Caco-2 (cell line): ENCODE measurements around the gene PEX16. TPM values are rescaled to one million over a fixed set of nuclear protein-coding genes. Genes with fewer than 3 reads are reported as not detected.

ENCODE experiments used
- Bru-seq: library from RNA; stranded (reverse); fragments of 400-500 nt; gene quantifications from one replicate; lab custom pipeline; 2021; lab: Mats Ljungman, UMichigan
- BruChase-seq, 2 experiments: library from RNA; stranded (reverse); fragments of 400-500 nt; gene quantifications; one replicate each; lab custom pipeline; 2021; lab: Mats Ljungman, UMichigan
- BruUV-seq: library from RNA; stranded (reverse); fragments of 400-500 nt; replicated peaks from 2 replicates; lab custom pipeline; 2021; lab: Mats Ljungman, UMichigan
- CTCF ChIA-PET: fragments of 300-600 bp; sonication (Branson Sonifier 250); formaldehyde crosslinking; loops from one replicate; lab custom pipeline; 2022; ENCODE audit warnings: antibody characterized with exemption; lab: Charles Lee
- POLR2A ChIA-PET: fragments of 300-600 bp; sonication (Branson Sonifier 250); formaldehyde crosslinking; loops from one replicate; lab custom pipeline; 2022; ENCODE audit warnings: antibody characterized with exemption; lab: Charles Lee
- DNase-seq, 2 experiments: peaks; one replicate each; pipeline versions ENCODE4 v3.0.0 to v3.0.0-alpha.2; 2020 to 2022
- H3K27me3 ChIP-seq: replicated peaks from 2 replicates; pipeline ENCODE4 v1.6.0; 2011; ENCODE audit warnings: low read length; ENCODE audit not compliant: control insufficient read depth, insufficient read depth
- H3K36me3 ChIP-seq: 2 replicates; pipeline ENCODE4 v1.5.1; 2011; ENCODE audit warnings: low read length; ENCODE audit not compliant: control insufficient read depth, insufficient read depth
- H3K4me1 ChIP-seq: fragments of 250-450 bp; sonication (Bioruptor Pico); 2 replicates; pipeline ENCODE4 v1.5.1; 2020; ENCODE audit warnings: mild to moderate bottlenecking
- H3K4me3 ChIP-seq: 2 replicates; pipeline ENCODE4 v1.5.1; 2011; ENCODE audit warnings: low read depth, mild to moderate bottlenecking, control low read depth, low read length
- H3K9me3 ChIP-seq: fragments of 250-450 bp; sonication (Bioruptor Pico); 2 replicates; pipeline ENCODE4 v1.5.1; 2020; ENCODE audit warnings: mild to moderate bottlenecking, moderate library complexity
- H3K27ac Mint-ChIP-seq: one replicate; pipeline ENCODE4 v1.8.0; 2022; ENCODE audit warnings: mixed read lengths; ENCODE audit not compliant: unreplicated experiment
- H3K27me3 Mint-ChIP-seq: one replicate; pipeline ENCODE4 v1.8.0; 2022; ENCODE audit warnings: mixed read lengths; ENCODE audit not compliant: insufficient read depth, unreplicated experiment
- H3K36me3 Mint-ChIP-seq: one replicate; pipeline ENCODE4 v1.8.0; 2022; ENCODE audit warnings: mild to moderate bottlenecking, mixed read lengths; ENCODE audit not compliant: insufficient read depth, unreplicated experiment
- H3K4me1 Mint-ChIP-seq: one replicate; pipeline ENCODE4 v1.8.0; 2022; ENCODE audit warnings: low read depth, mixed read lengths; ENCODE audit not compliant: unreplicated experiment
- H3K4me3 Mint-ChIP-seq: one replicate; pipeline ENCODE4 v1.8.0; 2022; ENCODE audit warnings: mild to moderate bottlenecking, moderate library complexity, mixed read lengths; ENCODE audit not compliant: unreplicated experiment
- H3K9me3 Mint-ChIP-seq: one replicate; pipeline ENCODE4 v1.8.0; 2022; ENCODE audit warnings: mixed read lengths; ENCODE audit not compliant: unreplicated experiment
- intact Hi-C: fragments of 100-400 bp; cut with micrococcal nuclease; formaldehyde crosslinking; loops from one replicate; pipeline ENCODE4 v1.10.0; 2022; ENCODE audit not compliant: unreplicated experiment
- long read RNA-seq: library from polyadenylated mRNA; stranded (forward); transcript quantifications from one replicate; pipeline ENCODE4 v2.0.0, GENCODE V29; 2022
- total RNA-seq: library from RNA; stranded (reverse); gene quantifications from 2 replicates; pipeline ENCODE4 v1.2.3, GENCODE V29; 2022
- TF ChIP-seq, protein P1 (sequence below), 2 experiments: fragments of 200-600 bp in 1 of 2; IDR thresholded peaks; 1 replicate in 1 of 2; 2 replicates in 1 of 2; pipeline versions ENCODE4 v1.5.1 to v1.8.0; 2011 to 2022; ENCODE audit warnings: antibody characterized with exemption in 1 of 2, control low read depth in 1 of 2, inconsistent platforms in 1 of 2, low read depth in 1 of 2, low read length in 1 of 2, mild to moderate bottlenecking in 1 of 2, moderate library complexity in 1 of 2; ENCODE audit not compliant: insufficient read depth in 1 of 2, severe bottlenecking in 1 of 2, unreplicated experiment in 1 of 2

Gene PEX16
- total RNA-seq (41.4 and 45.8 TPM in 2 replicates), Bru-seq, nascent RNA (percentile 64 among the genes with signal in this experiment), BruChase-seq, experiment 1, labeled RNA remaining after a 2-hour chase (percentile 64 among the genes with signal in this experiment), BruChase-seq, experiment 2, labeled RNA remaining after a 6-hour chase (percentile 66 among the genes with signal in this experiment)
- long read RNA-seq, transcript PEX16-202 (11 exons, 1,335 nt), result major isoform, 55 of 82 reads
- long read RNA-seq, partial matches to known transcripts, result 5 of 82 reads
- long read RNA-seq, other reads (novel, unspliced or antisense), result 19 of 82 reads

DNA sequence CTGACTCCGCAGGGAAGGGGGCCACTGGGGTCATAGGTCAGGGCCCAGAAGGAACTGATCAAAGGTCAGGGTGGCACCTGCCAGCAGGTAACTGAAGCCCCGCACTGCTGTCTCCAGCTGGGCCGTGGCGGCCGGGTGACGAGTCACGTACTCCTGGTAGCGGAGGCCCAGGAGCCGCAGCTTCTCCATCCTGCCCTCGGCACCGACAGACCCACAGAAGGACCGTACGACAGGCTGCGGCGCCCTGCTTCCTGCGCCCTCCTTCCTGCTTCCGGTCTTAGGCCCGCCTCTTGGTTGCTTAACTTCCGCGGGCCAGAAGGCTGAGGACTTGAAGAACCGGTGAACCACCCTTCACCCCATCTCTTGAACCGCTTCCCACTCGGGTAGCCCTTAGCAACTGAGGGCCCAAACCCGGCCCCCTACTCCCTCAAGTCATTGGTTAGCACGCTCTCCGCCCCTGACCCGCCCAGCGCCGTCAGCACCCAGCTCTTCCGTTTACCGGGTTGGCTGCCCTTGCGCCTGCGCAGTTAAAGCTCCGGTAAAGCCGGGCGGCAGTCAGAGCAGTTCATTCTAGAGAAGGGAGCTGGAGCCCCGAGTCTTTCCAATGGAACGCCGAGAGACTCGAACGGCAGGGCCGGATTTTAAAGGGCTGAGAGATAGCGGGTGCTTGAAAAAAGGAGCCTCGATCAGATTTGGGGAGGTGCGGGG, at the start of gene PEX16:
Gene PEX16, minus strand, starts transcription at position 255 of the 708 bp plus-strand sequence. Its CDS starts 66 bp downstream, at position 189.
- H3K27me3 ChIP-seq, result no peaks in the 10 kb centered on the region
- peaks cover 3% of the 10 kb centered on the region for H3K36me3 ChIP-seq
- CTCF ChIA-PET, result interaction anchor here (0.7 to 1.4 kb wide), 5 partner anchors 19 to 146 kb away, joined by 3 to 6 read pairs (median 4); no protein-coding TSS in a partner anchor
- Mint-ChIP-seq H3K27ac (peak within 1 kb of the TSS; percentile 99), H3K36me3 (peaks cover 26% of the 10 kb centered on the region), H3K27me3 (no peaks in the 10 kb centered on the region), H3K9me3 (no peaks in the 10 kb centered on the region), H3K4me1 (peaks cover 6% of the 10 kb centered on the region), H3K4me3 (peak within 1 kb of the TSS; percentile 83)
- no peaks in the 10 kb centered on the region for H3K9me3 ChIP-seq
- intact Hi-C loops, result loop anchor here (1.0 kb wide), 2 partner anchors 17 to 70 kb away; partner anchors contain the start of gene CRY2
- H3K4me1 ChIP-seq, result peaks cover 17% of the 10 kb centered on the region
- TF ChIP-seq, protein P1, sequence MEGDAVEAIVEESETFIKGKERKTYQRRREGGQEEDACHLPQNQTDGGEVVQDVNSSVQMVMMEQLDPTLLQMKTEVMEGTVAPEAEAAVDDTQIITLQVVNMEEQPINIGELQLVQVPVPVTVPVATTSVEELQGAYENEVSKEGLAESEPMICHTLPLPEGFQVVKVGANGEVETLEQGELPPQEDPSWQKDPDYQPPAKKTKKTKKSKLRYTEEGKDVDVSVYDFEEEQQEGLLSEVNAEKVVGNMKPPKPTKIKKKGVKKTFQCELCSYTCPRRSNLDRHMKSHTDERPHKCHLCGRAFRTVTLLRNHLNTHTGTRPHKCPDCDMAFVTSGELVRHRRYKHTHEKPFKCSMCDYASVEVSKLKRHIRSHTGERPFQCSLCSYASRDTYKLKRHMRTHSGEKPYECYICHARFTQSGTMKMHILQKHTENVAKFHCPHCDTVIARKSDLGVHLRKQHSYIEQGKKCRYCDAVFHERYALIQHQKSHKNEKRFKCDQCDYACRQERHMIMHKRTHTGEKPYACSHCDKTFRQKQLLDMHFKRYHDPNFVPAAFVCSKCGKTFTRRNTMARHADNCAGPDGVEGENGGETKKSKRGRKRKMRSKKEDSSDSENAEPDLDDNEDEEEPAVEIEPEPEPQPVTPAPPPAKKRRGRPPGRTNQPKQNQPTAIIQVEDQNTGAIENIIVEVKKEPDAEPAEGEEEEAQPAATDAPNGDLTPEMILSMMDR (IDR thresholded peaks at IDR 0.05; ENCODE audit: insufficient read depth in 1 of 2, low read depth in 1 of 2, low read length in 1 of 2, severe bottlenecking in 1 of 2, unreplicated experiment in 1 of 2), result no peak
- peak within 1 kb of the TSS; percentile 92 for H3K4me3 ChIP-seq
- POLR2A ChIA-PET, result interaction anchor here (0.6 to 1.0 kb wide), 8 partner anchors 9 to 1661 kb away, joined by 3 to 6 read pairs (median 4); no protein-coding TSS in a partner anchor
- DNase-seq, result peak; percentile 98 to 99
- no TSS peak for BruUV-seq

- BruUV-seq, result no TSS peak
- no peaks in the 10 kb centered on the region for H3K36me3 Mint-ChIP-seq
- TF ChIP-seq, protein P1 (IDR thresholded peaks at IDR 0.05; ENCODE audit: insufficient read depth in 1 of 2, low read depth in 1 of 2, low read length in 1 of 2, severe bottlenecking in 1 of 2, unreplicated experiment in 1 of 2), result peak; percentile 92 to 95
- POLR2A ChIA-PET, result no interaction called here
- Histone ChIP-seq H3K9me3 (no peaks in the 10 kb centered on the region), H3K4me3 (no peak overlapping the region), H3K27me3 (no peaks in the 10 kb centered on the region), H3K4me1 (peaks cover 21% of the 10 kb centered on the region), H3K36me3 (no peaks in the 10 kb centered on the region)
- no peaks in the 10 kb centered on the region for H3K9me3 Mint-ChIP-seq
- H3K4me3 Mint-ChIP-seq, result no peak overlapping the region
- DNase-seq, result peak; percentile 71 to 80
- no peak overlapping the region for H3K27ac Mint-ChIP-seq
- CTCF ChIA-PET, result interaction anchor here (0.5 to 5.2 kb wide), 20 partner anchors 16 to 1722 kb away, joined by 3 to 107 read pairs (median 4); partner anchors contain the start of gene CRY2
- H3K27me3 Mint-ChIP-seq, result no peaks in the 10 kb centered on the region
- peaks cover 14% of the 10 kb centered on the region for H3K4me1 Mint-ChIP-seq
- intact Hi-C loops, result loop anchor here (1.0 kb wide), 1 partner anchor 41 kb away; no protein-coding TSS in a partner anchor
These were observed 47.3 kb upstream of the PEX16 start for GRCh38 chr11:45964911-45965389.

GRCh38 chr11:45961751-45962240, 44.1 kb upstream of the PEX16 start:
- DNase-seq, result no peak
- Histone ChIP-seq H3K27me3 (no peaks in the 10 kb centered on the region), H3K9me3 (no peaks in the 10 kb centered on the region), H3K4me1 (no peaks in the 10 kb centered on the region), H3K4me3 (no peak overlapping the region), H3K36me3 (no peaks in the 10 kb centered on the region)
- intact Hi-C loops, result no loop called here
- POLR2A ChIA-PET, result no interaction called here
- Mint-ChIP-seq H3K4me3 (no peak overlapping the region), H3K27ac (no peak overlapping the region), H3K9me3 (no peaks in the 10 kb centered on the region), H3K36me3 (no peaks in the 10 kb centered on the region), H3K4me1 (no peaks in the 10 kb centered on the region), H3K27me3 (no peaks in the 10 kb centered on the region)
- BruUV-seq, result no TSS peak
- TF ChIP-seq, protein P1 (IDR thresholded peaks at IDR 0.05; ENCODE audit: insufficient read depth in 1 of 2, low read depth in 1 of 2, low read length in 1 of 2, severe bottlenecking in 1 of 2, unreplicated experiment in 1 of 2), result no peak
- CTCF ChIA-PET, result no interaction called here
